Left renal cortex interstitium (tissue), 4 donors: ENCODE results near the gene PHC3. TPM values are rescaled to one million over a fixed set of nuclear protein-coding genes. Genes with fewer than 3 reads are reported as not detected.
"Not testable (repeated sequence)": the region's sequence is repeated elsewhere in the genome, so short reads cannot be mapped to it uniquely, and the experiment has no call there.

ENCODE experiments used
- DNase-seq, 4 donors: peaks; one replicate each; pipeline ENCODE4 v3.0.0-alpha.2; 2013; ENCODE audit warnings: low read depth in 4 of 4, low spot score in 2 of 4, missing footprints in 1 of 4
- polyA plus RNA-seq, 4 donors: library from polyadenylated mRNA; unstranded; fragments of 120-200 nt; gene quantifications; one replicate each; pipeline ENCODE4 v1.2.1, GENCODE V29; 2013; ENCODE audit not compliant: insufficient read length in 4 of 4

Gene PHC3
- polyA plus RNA-seq, 4 donors, result 18.2 to 44.6 (median 29.1) TPM

DNA sequence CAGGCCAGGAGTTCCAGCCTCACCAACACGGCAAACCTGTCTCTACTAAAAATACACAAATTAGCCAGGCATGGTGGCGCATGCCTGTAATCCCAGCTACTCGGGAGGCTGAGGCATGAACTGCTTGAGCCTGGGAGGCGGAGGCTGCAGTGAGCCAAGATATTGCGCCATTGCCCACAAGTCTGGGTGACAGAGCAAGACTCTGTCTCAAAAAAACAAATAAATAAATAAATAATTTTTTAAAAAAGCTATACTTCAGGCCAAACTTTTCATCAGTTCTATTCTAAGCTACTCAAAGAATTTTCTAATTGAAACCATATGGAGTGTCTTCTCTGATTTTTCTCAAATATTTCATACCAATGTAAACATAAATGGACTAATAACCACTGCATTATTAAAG lies 43.5 kb downstream of the PHC3 start:
- DNase-seq, result no peak

DNA sequence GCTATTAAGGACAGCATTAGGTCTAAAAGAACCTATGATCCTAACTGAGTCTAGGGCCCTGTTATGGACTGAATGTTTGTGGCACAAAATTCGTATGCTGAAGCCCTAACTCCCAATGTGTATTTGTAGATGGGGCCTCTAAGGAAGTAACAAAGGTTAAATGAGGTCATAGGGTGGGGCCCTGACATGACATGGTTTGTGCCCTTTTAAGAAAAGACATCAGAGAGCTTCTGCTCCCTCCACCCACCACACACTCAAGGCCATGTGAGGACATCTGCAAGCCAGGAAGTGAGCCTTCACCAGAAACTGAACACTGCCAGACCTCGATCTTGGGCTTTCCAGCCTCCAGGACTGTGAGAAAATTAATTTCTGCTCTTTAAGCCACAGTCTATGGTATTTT lies 49.2 kb downstream of the PHC3 start:
- no peak for DNase-seq

DNA sequence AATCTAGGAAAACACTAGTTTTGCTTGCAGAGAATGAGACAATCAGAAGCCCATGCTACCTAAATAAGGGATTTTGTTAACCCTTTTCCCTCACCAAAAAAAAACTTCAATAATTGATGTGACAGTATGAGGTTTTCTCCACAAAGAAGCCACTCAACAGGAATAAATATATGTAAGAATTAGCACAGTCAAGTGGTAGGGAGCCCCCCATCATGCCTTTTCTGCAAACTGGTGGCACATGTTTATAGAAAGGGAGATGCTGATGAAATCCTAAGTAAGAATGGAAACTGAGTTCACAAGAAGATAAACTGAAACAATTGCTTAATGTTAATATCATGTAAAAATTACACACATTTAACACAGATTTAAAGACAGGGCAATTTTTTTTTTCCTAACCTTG lies 51.0 kb downstream of the PHC3 start:
- no peak for DNase-seq

DNA sequence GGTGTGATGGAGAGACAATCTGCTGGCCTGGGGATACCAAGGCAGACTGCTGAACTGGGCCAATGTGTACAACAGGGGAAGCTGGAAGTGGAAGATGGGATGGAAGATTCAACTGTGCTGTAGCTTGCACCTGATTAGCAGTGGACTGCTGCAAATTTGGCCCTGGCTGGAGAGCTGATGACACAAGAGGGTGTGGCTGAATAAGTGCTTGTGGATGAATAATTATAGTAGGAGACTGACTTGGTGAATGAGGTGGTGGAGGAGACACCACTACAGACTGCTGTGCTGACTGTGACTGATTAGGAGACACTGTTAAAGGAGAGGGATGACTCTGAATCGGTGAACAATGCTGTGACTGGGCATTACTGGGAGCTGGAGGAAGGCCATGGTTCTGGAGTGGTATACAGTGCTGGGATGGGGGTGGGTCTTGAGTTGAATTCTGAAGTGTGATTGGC lies 52.5 kb downstream of the PHC3 start:
- no peak for DNase-seq

DNA sequence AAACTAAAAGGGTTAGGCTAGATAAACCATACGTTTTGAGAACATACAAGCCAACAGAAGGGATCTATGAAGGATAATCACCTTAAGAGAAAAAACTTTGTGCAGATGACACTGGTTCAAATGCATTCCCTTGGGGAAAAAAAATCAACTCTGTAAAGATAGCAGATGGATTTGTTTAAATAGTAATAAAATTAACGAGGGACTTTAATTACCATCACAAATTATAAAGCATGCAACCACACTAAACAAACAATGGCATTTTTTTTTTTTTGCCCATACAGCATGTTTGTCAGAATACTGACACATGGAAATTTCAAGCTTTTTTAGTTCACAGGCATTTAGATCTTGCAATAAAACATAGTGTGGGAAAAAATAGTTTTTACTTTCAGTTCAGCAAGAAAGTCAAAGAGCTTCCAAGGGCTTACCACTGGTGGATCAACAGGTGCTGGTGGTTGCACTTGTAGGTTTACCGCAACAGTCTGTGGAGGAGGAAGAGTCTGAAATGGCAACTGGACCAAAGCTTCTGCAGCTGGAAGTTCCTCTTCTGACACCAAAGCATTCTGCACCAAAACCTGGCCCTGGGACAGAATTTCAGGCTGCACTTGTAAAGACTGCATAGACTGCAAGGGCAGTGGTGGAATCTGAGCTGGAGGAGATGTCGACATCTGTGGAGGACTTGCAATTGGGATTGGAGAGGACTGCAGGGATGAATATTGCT lies 53.1 kb downstream of the PHC3 start:
- no peak for DNase-seq

DNA sequence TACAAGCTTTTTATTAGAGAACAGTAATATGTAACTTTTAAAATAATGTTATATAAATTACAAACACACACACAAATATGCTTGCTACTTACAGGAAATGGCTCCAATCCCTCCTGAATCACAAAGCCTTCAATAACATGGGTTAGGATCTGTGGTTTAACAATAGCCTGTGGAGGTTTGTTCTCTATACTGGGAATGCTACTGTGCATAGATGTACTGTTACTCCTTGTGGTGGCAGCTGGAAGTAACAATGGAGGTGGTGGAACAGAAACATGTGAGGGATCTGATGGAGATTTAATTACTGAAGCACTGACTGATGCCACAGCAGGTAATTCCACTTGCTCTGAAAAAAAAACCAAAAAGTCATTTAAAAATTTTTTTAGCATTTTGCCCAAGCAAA lies 64.4 kb downstream of the PHC3 start:
- no peak for DNase-seq

DNA sequence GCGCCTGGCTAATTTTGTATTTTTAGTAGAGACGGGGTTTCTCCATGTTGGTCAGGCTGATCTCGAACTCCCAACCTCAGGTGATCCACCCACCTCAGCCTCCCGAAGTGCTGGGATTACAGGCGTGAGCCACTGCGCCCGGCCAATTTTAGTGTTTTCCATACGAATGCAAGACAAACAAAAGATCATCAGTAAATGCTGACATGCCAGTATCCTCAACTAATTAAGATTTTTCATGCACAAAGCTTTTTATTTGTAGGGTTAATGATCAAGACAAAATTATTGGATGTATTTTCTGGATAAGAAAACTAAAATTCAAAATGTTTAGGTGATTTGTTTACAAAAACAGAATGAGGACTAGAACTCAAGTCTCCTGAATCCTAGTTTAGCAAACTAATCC lies 67.4 kb downstream of the PHC3 start:
- not testable (repeated sequence) for DNase-seq

DNA sequence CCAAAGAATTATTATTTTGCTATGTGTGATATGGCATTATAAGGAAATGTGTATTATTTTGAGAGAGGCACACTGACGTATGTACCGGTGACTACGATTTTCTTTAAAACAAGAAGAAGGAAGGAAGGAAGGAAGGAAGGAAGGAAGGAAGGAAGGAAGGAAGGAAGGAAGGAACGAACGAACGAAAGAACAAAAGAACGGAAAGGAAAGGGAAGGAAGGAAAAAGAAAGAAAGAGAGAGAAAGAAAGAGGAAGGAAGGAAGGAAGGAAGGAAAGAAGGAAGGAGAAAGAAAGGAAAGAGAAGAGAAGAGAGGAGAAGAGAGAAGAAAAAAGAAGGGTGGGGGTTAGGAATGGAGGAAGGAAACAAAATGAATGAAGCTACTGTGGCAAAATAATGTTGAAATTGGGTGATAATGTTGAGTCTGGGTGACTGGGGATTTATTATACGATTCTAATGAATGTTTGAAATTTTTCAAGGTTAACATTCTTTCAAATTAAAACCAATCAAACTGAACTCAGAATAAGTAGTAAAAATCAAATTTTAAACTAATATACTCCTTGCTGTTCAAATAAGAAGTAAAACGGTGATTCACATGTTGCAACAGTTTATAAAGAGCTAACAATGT lies 70.3 kb downstream of the PHC3 start:
- DNase-seq, result no peak

DNA sequence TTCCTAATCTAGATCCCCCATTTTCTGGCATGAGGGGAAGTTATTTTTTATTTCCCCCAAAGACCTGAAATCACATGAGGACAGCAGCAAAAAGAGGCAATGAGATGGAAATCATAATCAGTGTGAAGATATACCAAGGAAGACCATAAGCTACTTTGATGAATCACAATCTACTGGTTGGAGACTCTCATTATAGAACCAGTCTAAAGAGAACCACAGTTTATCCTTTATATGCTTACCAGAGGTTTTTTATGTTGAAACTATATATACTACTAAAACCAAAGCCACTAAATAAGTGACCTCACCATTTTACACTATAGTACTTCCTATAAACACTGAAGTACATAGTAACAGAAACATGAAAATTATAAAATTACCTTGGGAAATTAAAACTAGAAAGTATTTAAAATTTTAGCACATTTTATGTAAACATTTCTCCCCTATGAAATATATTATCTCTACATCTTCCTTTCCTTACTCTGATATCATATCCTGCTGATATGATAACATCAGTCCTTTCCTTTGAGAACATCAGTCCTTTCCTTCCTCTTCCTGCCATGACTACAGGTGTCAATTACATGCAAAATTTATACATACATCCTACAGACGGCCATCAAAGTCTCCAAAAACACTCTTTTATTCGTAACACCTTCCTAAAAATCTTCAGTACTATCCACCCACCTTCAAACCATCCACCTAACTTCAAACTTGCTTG lies 71.8 kb downstream of the PHC3 start:
- no peak for DNase-seq

DNA sequence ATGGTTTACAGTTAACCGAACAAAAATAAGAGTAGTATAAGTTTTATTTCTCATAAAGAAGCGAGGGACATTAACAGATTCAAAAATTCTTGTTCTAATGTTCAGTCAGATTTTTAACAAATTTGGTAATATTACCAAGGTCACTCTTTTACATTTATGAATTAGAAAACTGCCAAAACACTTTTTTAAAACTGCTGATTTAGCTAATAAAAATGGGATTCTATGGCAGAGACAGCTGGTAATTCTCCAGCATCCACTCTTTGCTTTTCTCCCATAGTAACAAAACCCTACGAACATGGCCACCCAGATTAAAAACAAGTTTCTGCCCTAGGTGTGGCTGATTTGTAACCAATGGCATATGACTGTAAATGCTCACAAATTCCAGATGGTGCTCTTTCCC lies 72.6 kb downstream of the PHC3 start:
- DNase-seq, result no peak

DNA sequence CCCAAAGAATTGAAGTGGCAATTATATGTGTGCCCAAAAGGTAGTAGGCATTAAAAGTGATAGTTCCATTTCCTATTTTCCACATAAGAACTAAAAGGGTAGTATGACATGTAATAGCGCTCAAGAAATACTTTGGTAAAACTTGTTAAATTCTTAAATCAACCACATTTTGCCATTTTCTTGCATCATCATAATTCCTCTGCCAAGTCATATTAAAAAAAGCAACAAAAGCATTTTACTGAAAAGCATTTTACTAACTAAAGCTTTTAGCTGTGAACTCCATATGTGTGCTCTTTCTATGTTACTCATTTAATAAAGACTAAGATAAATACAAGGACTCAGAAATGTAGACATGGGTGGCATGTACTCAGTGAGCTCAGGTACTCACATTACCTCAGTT lies 73.6 kb downstream of the PHC3 start:
- no peak for DNase-seq

DNA sequence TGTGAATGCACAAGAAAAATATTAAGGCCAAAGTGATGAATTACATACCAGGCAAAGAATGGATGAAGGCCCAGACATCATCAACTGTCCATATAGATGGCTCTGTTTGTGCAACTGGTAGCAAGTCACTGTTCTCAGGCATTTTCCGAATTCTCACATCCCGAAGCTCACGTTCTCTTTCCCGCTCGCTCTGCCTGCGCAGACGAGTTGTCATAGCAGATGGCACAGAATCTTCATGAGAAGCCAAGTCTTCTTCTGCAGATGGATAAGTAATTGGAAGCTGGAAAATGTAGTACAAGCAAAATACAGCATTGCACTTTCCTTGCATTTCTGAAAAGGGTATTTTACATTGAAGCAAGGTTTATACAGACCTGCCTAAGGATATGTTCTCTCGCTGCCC lies 79.1 kb downstream of the PHC3 start:
- no peak for DNase-seq

DNA sequence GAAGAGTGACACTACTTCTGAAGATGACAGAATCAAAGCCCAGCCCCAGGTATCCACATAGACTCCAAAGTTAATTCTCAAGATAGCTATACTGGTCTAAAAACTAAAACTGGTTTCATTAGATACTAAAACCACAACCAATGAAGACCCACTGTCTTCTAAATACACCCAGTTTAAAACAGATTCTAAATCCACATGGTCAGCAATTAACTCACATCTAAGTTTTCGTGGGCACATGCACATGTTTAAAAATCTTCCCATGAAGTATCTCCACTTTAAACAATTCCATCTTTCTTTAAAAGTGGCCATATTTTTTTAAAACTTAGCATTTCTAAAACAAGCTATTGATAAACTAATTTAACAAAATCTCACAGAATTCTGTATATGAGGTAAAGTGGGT lies 80.6 kb downstream of the PHC3 start:
- DNase-seq, result no peak

DNA sequence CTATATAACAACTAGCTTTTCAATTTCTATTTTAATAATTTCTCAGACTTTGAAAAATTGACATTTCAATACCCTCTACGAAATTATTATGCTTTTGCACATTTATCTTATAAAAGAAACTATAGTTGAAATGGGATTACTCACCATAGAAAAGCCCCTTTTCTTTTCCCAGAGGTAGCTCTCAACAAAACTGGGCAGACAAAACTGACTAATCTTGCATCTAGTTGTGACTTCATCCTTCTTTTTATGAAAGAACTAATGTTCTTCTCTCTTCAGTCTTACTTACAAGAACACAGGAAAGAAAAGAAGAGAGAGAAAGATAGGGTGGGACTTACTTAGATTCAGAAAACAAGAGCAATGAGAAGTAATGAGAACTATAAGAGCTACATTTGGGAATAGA lies 82.8 kb downstream of the PHC3 start:
- DNase-seq, result no peak

DNA sequence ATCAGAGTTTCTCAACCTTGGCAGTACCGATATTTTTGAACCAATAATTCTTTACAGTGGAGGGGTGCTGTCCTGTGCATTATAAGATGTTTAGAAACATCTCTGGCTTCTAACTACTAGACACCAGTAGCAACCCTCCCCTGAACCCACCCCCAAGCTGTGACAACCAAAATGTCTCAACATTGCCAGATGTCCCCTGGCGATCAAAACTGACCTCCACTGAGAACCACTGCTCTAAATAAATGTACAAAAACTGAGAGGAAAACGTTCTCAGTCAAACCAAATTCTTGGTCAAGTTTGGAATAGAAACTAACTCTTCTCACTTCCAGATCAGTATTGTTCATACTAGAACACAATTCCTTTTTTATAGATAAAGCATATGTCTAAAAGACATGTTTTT lies 85.2 kb downstream of the PHC3 start:
- DNase-seq, result no peak

DNA sequence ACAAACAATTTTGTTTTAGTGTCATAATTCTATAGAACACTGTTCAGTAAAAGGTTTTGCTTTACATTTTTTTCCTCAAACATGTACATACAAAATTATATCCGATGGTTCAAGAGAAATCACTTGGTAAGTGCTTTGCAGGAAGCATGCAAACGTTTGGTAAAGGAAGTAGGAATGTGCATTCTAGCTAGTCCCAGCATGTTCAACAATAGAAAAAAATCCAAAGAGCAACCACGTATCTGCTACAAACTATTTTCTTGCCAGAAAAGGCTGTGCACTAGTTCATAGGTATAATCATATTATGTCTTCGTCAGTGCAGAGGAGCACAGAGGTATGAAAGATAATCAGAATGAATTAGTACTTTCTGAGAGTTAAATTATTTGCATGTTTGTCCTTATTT lies 85.8 kb downstream of the PHC3 start:
- no peak for DNase-seq

DNA sequence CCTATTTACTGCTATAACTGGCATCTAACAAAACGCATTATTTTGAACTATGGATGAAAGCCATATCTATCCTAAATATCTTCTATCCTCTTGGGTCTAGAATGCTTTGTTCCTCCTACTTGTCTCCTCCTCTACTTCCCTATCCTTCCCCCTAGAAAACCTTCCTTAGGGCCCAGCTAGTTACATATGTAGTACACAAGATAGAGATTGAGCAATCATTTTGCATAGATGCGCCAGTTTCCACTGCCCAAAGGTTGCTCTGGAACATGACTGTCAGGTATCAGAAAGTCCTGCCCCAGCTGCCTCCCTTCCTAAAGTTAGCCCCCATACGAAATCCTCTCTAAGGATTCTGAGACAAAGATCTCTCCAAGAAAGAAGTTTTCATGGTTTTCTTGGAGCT lies 88.6 kb downstream of the PHC3 start:
- DNase-seq, result no peak

DNA sequence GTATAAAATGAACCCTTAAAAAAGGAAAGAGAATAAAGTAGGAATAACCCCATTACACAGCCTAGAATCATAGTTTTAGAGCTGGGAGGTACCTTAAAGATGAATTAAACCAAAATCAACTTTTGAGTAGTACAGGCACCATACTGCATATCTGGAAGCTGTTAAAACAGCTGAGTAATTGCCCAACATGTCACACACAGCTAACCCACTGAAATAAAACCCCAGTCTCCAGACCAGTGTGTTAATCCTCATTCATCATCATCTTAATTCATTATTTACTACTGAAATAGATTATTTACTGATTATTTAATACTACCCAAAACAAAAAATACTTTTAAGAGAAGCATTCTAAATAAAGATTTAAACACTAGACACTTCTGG lies 90.9 kb downstream of the PHC3 start:
- DNase-seq, result no peak

DNA sequence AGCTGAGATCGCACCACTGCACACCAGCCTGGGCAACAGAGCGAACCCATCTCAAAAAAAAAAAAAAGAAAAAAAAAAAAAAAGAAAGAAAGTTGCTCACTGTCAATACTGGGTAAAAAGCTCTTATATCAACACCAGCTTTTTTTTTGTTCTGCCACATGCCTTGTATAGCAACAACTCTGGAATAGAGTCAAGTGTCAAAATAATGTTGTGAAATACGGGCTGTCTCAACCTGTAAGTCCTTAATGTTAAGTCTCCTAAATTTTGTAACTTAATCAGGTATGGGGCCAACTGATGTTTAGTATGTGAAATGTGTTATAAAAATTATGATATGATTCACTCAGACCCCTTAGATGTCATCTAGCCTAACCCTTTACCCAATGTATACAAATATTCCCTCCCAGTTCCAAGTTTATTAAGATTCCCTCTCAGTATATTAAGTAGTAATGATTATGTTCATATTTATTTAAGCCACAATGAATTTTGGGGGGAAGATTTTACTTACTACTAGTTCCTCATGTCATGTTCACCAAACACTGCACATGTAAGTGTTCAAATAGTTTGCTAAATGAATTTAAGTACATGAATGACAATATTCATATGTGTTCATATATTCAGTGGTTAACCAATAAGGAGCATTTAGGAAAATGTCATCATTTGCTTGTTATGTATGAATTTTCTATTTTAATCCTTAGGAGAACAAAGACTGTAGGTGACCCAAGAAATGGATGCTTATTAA lies 91.5 kb downstream of the PHC3 start:
- no peak for DNase-seq

DNA sequence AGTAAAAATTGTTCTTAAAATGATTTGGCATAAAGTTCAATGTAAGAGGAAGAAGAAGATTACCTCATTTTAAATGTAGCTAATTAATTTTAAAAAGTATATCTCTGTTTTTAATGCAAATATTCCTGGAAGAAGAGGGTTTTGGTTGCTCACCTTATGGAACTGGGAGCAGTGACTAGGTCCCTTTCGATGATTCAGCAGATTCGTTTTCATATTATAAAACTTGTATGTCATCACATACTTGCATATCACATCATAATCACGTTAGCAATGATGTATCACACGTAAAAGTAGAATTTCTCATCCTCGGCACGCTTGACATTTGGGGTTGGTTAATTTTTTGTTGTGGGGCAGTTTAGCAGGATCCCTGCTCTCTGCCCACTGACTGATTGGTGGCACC lies 96.1 kb downstream of the PHC3 start:
- no peak for DNase-seq

DNA sequence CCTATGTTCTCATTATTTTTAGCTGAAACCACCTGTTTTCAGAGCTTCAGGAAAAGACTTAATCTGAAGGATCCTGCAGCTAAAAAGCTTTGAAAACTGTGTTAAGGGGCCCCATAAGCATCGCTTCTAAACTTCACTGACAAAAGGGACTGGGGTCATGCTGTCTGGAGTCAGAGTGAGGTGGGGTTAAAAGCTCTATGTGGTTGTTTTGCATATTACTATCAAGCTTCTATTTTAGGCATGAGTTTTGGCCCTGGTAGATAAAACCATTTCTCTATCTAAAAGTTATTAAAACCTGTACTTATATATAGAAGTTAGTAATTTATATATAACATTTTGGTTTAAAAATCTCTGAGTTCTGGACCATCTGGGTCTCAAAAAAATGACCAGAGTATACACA lies 98.2 kb downstream of the PHC3 start:
- DNase-seq, result no peak
